Germinal center (tissue), 1 donor: ENCODE measurements around the gene ELMOD3.
A peak's percentile ranks its signal among the peaks of the same experiment; 100 is the strongest.
"Not testable (repeated sequence)": the region's sequence is repeated elsewhere in the genome, so short reads cannot be mapped to it uniquely, and the experiment has no call there.

ENCODE experiments used
- DNase-seq: peaks from one replicate; pipeline ENCODE4 v3.0.0; 2012; ENCODE audit warnings: mixed read lengths, low spot score

ELMOD3 gene

DNA sequence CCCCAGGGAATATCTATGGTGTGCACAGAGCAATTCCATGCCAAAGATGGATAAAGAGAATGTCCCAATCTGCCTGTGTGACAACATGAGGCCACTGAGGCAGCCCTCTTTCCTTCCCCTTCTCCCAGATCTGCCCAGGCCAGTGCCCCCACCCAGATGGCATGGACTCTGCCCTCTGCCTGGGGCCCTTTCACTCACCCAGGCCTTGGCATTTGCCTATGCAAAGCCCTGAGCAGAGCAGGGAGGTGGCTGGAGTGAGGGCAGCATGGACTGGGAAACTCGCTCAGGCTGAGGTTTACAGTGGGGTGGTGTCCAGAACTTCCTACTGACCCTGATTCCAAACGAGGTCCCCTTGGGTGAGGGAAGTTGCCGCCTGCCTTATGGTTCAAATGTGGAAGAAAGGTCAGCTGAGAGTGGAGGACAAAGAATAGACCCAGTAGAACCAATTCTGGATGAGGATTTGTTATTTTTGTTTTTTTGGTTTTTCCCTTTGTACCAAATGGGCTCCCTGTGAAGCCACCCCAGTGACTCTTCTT is 72.8 kb downstream of the ELMOD3 start:
- DNase-seq = no peak

DNA sequence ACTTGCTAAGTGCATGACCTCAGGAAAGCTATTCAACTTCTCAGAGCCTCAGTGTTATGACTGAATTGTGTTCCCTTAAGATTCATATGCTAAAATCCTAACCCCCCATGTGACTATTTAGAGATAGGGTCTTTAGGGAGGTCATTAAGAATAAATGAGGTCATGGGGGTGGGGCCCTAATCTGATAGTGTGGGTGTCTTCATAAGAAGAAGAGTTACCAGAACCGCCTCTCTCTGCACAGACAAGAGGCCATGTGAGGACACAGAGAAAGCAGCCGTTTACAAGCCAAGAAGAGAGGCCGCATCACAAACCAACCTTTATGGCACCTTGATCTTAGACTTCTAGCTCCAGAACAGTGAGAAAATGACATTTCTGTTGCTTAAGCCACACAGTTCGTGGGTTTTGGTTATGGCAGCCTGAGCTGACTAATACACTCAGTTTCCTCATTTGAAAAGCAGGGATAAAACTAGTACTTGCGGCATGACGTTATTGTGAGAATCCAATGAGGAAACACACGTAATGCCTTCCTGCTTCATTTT is 73.8 kb downstream of the ELMOD3 start:
- DNase-seq = no peak

DNA sequence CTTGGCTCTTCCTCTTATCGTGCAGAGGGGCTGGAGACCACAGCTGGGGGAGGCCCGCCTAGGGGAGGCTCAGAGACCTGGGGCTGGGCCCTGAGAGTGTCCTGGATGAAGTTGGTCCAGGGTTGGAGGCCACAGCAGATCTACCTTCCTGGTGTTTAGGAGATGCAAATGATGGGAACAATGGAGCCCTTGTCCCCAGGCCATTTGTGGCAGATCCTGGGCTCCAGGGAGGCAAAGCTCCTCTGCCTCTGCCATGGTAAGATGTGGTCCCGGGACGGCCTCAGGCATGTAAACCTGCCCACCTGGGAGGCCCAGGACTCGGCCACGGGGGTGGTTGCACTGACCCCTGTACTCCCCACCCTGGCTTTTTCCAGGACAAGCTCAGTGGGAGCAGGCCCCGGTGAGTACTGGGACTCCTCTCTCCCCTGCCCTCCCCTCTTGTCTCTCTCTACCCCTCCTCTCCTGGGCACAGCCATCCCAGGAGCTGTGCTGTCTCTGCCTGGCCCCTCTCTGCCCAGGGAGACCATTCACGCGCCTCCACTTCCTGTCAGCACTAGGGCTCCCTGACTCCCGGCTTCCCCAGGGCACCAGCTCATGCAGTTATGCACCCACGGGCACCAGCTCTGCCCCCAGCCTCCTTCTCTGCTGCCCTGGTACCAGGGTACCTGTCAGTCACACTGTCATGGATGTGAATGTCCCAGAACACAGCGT is 74.8 kb downstream of the ELMOD3 start:
- DNase-seq = no peak

DNA sequence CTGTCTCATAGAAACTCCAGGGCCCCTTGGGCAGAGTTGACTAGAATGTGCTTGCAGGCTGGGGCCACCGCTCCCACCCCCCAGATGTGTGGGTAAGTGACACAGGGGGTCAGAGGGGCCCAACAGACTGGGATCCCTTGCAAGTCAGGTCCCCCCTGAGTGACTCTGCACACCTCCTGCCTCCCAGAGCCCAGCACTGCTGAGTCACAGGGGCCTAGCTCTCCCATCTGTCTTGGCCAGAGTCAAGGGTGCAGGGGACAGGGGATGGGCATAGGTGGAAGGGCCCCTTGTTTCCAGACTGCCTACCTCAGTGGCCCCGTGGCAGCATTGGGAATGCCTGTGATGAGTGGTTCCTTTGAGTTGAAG is 75.3 kb downstream of the ELMOD3 start:
- no peak for DNase-seq

DNA sequence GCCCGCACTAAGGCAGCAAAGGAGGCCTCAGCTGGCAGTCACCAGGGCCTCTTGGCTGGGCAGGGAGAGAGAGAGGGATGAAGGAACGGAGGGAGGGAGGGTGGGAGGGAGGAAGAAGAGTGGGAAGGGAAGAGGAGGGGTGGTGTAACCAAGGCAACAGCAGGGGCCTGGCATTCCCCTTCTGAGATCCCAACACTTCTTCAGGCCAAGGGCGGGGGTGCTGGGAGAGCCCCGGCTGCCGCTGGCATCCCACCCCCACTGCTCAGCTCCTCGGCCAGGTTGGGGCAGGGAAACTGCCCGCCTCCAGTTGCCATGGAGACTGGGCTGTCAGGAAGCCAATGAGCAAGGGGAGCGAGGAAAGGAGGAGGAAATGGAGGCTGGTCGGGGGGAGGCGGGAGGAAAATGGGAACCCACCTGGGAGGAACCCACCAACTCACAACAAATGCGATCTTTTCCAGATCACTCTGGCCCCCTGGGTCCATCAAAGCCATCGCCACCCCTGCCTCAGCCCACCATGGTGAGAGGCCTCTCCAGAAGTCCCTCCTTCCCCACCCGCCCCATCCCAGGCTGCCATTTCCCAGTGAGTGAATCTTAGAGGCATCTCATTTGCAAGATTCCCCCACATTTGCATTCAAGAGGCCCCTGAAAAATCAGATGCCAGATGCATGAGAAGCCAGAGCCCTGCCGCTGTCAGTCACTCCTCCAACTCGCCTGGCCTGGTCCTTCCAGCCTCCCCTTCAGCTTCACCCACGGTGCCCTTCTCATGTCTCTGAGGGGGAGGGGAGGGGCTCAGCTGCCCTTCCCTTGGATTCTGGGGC is 76.4 kb downstream of the ELMOD3 start:
- no peak for DNase-seq

DNA sequence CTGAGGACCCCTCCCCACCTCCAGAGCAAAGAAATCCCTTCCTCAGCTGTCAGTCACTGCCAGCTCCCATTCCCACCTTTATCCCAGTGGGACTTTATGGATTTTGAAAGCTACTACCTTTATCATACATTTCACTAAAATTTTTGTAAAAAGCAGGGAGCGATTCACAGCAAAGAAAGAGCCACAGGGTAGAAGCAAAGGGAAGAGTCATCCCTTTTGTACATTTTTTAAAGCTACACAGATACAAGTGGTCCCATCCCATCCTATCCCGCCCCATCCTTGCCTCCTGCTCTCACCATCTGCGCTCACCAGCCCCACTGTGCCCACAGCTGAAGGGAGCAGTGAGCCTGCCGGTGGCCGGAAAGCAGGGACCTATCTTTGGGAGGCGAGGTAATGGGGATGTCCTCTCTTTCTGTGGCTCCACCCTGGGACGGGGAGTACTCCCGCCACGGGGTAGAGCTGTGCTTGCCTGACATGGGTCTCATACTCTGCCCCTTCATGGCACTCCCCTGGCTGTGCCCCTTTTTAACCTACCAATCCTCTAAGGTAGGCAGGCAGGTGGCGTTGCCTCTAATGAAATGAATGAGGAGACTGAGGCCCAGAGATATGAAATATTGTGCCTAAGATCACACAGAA is 77.1 kb downstream of the ELMOD3 start:
- DNase-seq = no peak

DNA sequence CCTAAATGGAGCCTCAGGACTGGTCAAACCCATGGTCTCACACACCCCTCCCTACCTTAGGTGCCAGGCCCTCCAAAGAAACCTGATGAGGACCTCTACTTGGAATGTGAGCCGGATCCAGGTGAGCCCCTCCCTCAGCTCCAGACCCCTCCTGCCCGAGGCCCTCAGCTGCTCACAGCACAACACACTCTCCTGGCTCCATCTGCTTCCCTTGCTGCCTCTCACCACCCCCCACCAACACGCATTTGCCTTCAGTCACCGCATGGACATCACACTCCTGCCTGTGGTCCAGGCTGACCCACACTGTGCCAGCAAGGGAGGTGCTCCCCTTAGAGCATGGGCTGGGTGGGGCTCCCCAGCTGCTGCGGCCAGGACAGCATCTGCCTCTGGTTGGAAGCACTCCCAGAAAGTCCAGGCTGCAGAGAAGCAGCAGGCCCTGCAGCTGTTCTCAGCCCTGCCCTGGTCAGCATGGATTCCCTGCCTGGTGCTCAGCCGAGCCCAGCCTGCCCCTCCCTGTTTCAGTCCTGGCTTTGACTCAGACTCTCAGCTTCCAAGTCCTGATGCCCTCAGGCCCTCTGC is 79.0 kb downstream of the ELMOD3 start:
- no peak for DNase-seq

DNA sequence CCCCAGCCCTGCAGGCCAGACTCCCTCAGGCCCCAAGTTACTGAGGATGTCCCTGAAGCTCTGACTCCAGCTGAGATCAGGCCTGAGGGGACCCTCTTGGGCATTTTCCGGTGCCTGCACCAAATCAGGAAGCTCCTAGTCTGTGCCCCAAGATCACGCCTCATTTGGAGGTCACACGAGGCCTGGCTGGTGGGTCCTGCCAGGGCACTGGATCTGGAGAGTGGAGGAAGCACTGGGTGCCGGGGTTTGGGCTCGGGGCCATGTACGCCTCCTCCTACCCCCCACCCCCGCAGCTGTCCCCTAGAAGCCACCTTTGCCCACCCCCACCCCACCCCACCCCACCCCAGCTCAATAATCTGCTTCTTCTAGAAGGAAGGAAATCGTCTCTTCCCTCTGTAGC is 80.1 kb downstream of the ELMOD3 start:
- no peak for DNase-seq

DNA sequence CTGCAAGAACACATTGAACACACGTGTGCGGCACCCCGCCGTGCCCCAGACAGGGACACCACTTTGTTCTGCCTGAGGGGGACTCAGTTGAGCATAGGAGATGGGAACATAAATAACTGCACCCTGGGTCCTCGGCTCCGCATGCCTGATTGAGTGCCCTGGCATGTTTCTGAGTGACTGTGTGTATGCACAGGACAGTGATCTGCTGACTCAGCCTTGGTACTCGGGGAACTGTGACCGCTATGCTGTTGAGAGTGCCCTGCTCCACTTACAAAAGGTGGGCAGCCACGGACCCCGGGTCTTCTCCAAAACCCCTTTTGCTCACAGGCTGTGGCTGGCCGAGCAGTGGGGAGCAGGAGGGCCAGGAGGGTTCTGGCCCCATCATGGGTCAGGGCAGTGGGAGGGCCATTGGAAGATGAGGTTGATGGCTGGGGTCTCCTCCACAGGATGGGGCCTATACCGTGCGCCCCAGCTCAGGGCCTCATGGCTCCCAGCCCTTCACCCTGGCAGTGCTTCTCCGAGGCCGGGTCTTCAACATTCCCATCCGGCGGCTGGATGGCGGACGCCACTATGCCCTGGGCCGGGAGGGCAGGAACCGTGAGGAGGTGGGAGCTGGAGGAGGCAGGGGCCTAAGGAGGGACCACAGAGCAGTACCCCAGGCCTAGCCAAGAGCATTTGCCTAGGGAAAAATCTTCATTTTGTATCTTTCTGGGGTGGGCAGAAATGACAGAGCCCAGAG is 80.8 kb downstream of the ELMOD3 start:
- no peak for DNase-seq

DNA sequence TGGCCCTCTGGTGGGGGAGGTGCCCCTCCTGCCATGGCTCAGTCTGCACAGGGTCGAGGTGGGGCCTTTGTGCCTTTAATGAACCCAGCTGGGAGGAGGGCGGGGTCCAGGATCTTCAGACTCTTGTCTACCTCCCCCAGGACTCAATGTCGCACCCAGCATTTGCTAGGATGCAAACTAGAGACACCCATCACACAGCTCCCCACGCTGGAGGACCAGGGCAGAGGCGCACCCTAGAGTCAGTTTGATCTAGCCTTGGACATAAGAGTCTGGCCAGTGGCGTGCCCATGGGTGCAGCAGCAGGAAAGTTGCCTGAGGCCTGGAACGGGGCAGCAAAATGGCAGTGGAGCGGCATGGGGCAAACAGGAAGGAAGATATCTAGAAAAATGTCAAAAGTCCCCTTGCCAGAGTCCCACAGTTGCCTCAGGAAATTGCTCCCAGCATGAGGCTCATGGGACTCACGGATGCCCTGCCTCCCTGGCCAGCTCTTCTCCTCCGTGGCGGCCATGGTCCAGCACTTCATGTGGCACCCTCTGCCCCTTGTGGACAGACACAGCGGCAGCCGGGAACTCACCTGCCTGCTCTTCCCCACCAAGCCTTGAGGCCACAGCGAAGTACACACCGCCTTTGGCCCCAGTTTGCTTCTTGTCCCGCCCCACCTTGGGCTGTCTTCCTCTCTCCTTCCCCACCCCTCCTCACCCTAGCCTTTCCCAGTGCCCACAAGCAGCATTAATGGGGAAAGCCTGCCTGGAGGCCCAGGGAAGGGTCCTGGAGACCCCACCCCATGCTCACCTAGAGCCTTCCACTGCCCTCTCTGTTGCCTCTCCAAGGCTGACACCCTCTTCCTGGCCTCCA is 81.6 kb downstream of the ELMOD3 start:
- DNase-seq = no peak

DNA sequence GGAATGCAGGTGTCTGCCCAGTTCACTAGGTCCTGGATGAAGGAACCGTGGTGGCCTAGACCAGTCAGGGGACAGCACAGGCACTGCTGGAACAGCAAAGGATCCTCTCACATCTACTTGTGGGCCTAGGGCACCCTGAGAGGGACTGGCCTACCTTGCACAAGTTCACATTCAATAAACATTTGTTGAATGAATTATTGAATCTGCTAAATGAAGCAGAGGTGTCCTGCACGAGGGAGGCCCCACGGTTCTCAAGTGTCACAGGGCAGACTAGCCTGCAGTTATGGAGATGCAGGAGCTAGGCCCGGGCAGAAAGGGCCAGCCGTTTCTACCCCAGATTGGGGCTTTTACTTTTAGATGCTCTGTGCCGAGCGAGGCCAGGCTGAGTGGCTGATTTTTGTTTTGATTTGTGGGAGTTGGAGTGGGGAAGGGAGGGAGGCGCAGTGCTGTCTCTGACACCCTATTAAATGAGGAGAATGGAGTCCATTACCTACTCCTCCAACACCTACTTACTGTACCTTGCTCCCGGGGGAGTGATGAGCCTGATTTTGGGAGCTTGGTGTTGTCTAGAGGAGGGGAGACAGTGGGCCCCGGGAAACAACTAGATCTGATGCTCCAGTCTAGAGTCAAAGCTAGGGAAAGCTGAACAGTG is 82.4 kb downstream of the ELMOD3 start:
- DNase-seq = no peak

DNA sequence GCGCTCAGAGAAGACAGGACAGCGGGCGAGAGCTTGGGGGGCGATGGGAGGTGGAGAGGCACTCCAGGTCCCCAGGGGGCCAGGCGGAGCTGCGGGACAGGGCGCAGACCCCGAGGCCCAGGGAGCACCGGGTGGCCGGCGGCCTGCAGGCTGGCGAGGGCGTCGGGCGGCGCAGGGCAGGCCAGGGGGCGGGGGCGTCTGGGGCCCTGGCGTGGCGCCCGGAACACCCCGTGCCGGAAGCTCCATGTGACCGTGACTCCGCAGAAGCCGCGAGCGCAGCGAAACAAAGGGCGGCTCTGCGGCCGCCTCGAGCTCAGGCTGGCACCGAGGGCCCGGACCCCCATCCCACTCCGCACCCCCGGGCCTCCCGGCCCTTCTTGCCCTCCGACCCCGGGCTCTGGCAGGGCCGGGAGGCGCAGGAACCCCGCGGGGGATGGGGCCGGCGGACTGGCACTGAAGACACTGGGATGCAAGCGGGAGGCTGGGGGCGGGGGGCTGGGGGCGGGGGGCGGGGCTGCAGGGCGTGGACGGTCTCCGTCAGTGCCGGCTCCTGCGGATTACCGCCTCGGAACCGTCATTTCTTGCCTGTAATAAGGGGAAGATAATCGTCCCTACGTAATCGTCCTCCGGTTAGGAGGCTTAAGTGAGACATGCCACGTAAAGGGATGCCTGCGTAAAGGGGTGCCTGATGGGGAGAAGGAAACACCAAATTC is 83.1 kb downstream of the ELMOD3 start:
- peak; percentile 87 for DNase-seq

DNA sequence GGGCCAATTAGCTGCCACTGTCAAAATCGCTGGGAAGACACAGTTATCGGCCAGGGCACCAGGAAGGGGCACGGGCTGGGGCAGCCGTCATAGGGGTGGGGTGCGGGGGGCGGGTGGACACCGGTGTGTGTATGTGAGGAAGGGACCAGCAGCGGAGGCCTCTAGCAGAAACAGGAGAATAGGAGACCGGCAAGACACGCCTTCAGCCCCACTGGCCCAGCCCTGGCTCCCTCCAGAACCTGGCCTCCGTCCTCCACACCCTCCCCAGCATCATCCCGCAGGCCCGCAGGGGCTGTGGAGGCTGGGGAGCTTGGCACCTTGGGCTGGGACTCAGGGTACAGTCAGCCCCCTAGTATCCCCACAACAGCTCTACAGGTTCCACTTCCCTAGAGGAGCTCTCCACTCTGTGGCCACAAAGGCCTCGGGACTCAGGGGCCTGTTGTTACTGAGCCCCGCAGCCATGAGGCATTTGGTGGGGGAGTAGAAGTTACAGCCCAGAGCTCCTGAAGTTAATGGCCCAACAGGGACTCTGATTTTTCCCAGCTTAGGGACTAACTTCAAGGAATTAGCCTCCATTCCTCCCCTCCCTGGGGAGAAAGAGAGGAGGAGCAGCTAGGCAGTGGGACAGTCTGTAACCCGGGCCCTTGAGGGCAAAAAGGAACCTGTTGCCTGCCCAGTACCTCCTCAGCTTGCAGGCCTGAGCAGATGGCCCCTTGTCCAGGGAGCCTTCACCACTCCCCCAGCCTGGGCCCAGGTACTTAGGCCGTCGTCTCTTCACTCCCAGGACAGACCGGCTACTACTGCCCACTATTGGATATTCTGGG is 83.8 kb downstream of the ELMOD3 start:
- no peak for DNase-seq

DNA sequence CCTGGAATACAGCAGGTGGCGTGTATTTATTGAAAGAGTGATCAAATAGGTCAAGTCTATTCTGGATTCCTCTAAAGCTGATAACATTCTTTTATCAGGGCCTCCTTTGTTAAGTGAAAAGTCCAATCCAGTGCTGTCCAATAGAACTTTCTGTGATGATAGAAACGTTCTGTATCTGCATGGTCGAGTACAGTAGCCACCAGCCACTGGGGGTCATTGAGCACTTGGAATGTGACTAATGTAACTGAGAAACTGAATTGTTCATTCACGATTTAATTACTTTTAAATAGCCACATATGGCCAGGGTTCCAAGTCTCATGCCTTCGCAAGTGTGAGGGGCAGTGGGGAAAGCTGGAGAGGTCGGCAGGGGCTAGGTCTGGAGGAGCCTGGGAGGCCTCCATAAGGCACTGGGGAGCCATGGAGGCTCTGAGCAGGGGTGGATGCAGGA is 84.5 kb downstream of the ELMOD3 start:
- no peak for DNase-seq

DNA sequence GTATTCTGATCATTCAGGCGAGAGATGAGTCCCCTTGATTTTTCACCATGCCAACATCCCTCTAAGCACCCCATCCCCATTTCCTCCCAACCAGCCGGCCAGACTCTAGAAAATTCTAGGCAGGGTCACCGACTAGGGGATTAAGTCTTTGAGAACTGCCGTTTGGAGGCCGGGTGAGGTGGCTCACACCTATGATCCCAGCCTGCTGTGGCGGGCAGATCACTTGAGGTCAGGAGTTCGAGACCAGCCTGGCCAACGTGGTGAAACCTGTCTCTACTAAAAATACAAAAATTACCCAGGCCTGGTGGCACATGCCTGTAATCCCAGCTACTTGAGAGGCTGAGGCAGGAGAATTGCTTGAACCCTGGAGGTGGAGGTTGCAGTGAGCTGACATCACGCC is 85.0 kb downstream of the ELMOD3 start:
- not testable (repeated sequence) for DNase-seq

DNA sequence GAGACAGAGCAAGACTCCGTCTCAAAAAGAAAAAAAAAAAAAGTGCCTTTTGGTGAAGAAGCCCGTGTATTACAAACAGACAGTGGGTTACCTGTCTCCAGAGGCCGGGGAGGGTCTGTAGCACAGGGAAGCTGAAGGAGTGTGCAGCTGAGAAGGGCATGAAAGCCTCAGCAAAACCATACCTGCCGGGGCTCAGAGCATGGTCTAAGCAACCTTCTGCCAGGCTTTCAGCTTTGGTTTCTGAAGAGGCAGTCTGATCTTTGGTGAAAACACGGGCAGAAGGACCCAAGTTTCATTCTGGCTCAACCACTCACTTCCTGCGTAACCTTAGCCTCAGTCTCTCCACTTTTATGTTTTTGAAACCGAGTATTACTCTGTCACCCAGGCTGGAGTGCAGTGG is 85.4 kb downstream of the ELMOD3 start:
- no peak for DNase-seq

DNA sequence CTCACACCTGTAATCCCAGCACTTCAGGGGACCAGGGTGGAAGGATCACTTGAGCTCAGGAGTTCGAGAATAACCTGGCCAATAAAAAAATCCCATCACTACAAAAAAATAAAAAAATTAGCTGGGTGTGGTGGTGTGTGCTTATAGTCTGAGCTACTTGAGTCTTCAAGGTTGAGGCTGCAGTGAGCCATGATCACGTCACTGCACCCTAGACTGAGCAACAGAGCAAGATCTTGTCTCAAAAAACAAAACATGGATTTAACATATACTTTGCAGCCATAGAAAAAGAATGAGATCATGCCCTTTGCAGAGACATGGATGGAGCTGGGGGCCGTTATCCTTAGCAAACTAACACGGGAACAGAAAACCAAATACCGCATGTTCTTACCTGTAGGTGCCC is 86.2 kb downstream of the ELMOD3 start:
- DNase-seq = no peak
